HepG2 (cell line): ENCODE results near the gene ZDHHC21. TPM values are rescaled to one million over a fixed set of nuclear protein-coding genes. Genes with fewer than 3 reads are reported as not detected.
A peak's percentile ranks its signal among the peaks of the same experiment; 100 is the strongest.

Source experiments
- ATAC-seq: fragments of 200-7000 bp; cut with Tn5 transposase; 3 replicates; pipeline ENCODE4 v1.9.1; 2020; ENCODE audit warnings: mild to moderate bottlenecking, moderate library complexity
- BruUV-seq: library from RNA; stranded (reverse); fragments of 400-500 nt; replicated peaks from 2 replicates; lab custom pipeline; 2021; lab: Mats Ljungman, UMichigan
- CTCF ChIA-PET: fragments of 300-600 bp; formaldehyde crosslinking; extraction: SDS; loops from one replicate; lab custom pipeline; 2021; ENCODE audit warnings: low total read pairs, inconsistent platforms, low intra/inter-chr PET ratio; lab: Yijun Ruan, JAX
- POLR2A ChIA-PET: fragments of 350-600 bp; sonication (Branson Sonifier 250); formaldehyde crosslinking; loops from one replicate; lab custom pipeline; 2020; ENCODE audit warnings: antibody characterized with exemption, inconsistent platforms; lab: Yijun Ruan, JAX
- DNase-seq: peaks from one replicate; pipeline ENCODE4 v3.0.0-alpha.2; 2015; ENCODE audit warnings: low spot score
- FAIRE-seq: peaks from 3 replicates; lab custom pipeline; 2011; peaks lifted over from hg19 to GRCh38; lab: Jason Lieb, UNC
- H2AFZ ChIP-seq: one replicate; pipeline ENCODE4 v1.6.1; 2011; ENCODE audit warnings: low read length, inconsistent platforms
- H3K27ac ChIP-seq: fragments of 300-600 bp; 3 replicates; pipeline ENCODE4 v1.8.0; 2011; ENCODE audit warnings: mixed run types, mild to moderate bottlenecking, mixed read lengths, low read length, inconsistent platforms; ENCODE audit not compliant: insufficient read depth; ENCODE audit errors: extremely low read length
- H3K27me3 ChIP-seq, 2 experiments: fragments of 200-600 bp in 1 of 2; 2 replicates in 1 of 2; 3 replicates in 1 of 2; pipeline versions ENCODE4 v1.6.0 to v1.8.0; 2011; ENCODE audit warnings: low read length in 2 of 2, mild to moderate bottlenecking in 2 of 2, moderate library complexity in 2 of 2, inconsistent platforms in 1 of 2; ENCODE audit not compliant: insufficient read depth in 2 of 2, control insufficient read depth in 1 of 2
- H3K36me3 ChIP-seq, 2 experiments: fragments of 200-600 bp in 1 of 2; replicated peaks in 1 of 2; 2 replicates in 1 of 2; 3 replicates in 1 of 2; pipeline versions ENCODE4 v1.5.1 to v1.8.0; 2011; ENCODE audit warnings: low read length in 2 of 2, inconsistent platforms in 1 of 2; ENCODE audit not compliant: insufficient read depth in 2 of 2, control insufficient read depth in 1 of 2
- H3K4me1 ChIP-seq: 2 replicates; pipeline ENCODE4 v1.5.1; 2012; ENCODE audit warnings: low read length, inconsistent platforms; ENCODE audit not compliant: insufficient read depth
- H3K4me2 ChIP-seq: 2 replicates; pipeline ENCODE4 v1.6.0; 2011; ENCODE audit warnings: low read depth, low read length, inconsistent platforms
- H3K4me3 ChIP-seq, 3 experiments: fragments of 200-600 bp in 1 of 3; sonication (generic), shearing (Covaris generic) in 1 of 3; replicated peaks in 1 of 3; 2 replicates each; pipeline ENCODE4 v1.5.1; 2011 to 2016; ENCODE audit warnings: low read length in 3 of 3, inconsistent platforms in 2 of 3, low read depth in 2 of 3, mild to moderate bottlenecking in 2 of 3, control low read depth in 1 of 3, mixed read lengths in 1 of 3; ENCODE audit not compliant: insufficient read depth in 1 of 3
- H3K79me2 ChIP-seq: one replicate; pipeline ENCODE4 v1.6.1; 2011; ENCODE audit warnings: low read length, inconsistent platforms; ENCODE audit not compliant: insufficient read depth
- H3K9ac ChIP-seq: 2 replicates; pipeline ENCODE4 v1.6.0; 2011; ENCODE audit warnings: mild to moderate bottlenecking, low read depth, low read length, inconsistent platforms; ENCODE audit not compliant: insufficient read depth
- H3K9me3 ChIP-seq: 2 replicates; pipeline ENCODE4 v1.5.1; 2012; ENCODE audit warnings: mild to moderate bottlenecking, low read length
- H4K20me1 ChIP-seq: 2 replicates; pipeline ENCODE4 v1.6.0; 2011; ENCODE audit warnings: inconsistent platforms, mild to moderate bottlenecking, low read length, moderate library complexity; ENCODE audit not compliant: insufficient read depth
- FOXP1 ChIP-seq, 2 experiments: fragments of 450-650 bp in 1 of 2; IDR thresholded peaks; 2 replicates each; pipeline ENCODE4 v1.6.1; 2017 to 2018; ENCODE audit warnings: antibody characterized with exemption in 1 of 2
- HOXA5 ChIP-seq: sonication (generic); formaldehyde crosslinking; IDR thresholded peaks from 2 replicates; pipeline ENCODE4 v1.4.0; 2020; ENCODE audit warnings: missing genetic modification reagents
- KDM5B ChIP-seq: sonication (generic); formaldehyde crosslinking; IDR thresholded peaks from 2 replicates; pipeline ENCODE4 v1.4.0; 2020; ENCODE audit warnings: missing genetic modification reagents, mild to moderate bottlenecking, borderline replicate concordance
- MBNL3 ChIP-seq: fragments of 250-450 bp; sonication (Bioruptor Pico); conservative IDR thresholded peaks from 2 replicates; pipeline ENCODE4 v1.8.0; 2022; ENCODE audit warnings: mild to moderate bottlenecking, inconsistent platforms
- MTA3 ChIP-seq: sonication (generic); formaldehyde crosslinking; IDR thresholded peaks from 2 replicates; pipeline ENCODE4 v1.4.0; 2020; ENCODE audit warnings: missing genetic modification reagents
- PAX8 ChIP-seq: sonication (generic); formaldehyde crosslinking; IDR thresholded peaks from 2 replicates; pipeline ENCODE4 v1.8.0; 2022; ENCODE audit warnings: mild to moderate bottlenecking, missing genetic modification reagents, borderline replicate concordance
- REXO4 ChIP-seq: sonication (generic); formaldehyde crosslinking; IDR thresholded peaks from 2 replicates; pipeline ENCODE4 v1.8.0; 2022; ENCODE audit warnings: missing genetic modification reagents, mild to moderate bottlenecking, borderline replicate concordance
- TSC22D2 ChIP-seq: sonication (generic); formaldehyde crosslinking; IDR thresholded peaks from 2 replicates; pipeline ENCODE4 v1.5.1; 2020; ENCODE audit warnings: missing genetic modification reagents, mild to moderate bottlenecking, borderline replicate concordance
- ZFP62 ChIP-seq: sonication (generic); formaldehyde crosslinking; IDR thresholded peaks from 2 replicates; pipeline ENCODE4 v1.4.0; 2020; ENCODE audit warnings: missing genetic modification reagents
- ZNF263 ChIP-seq: sonication (generic); formaldehyde crosslinking; IDR thresholded peaks from 2 replicates; pipeline ENCODE4 v1.4.0; 2020; ENCODE audit warnings: missing genetic modification reagents
- ZNF317 ChIP-seq: sonication (generic); formaldehyde crosslinking; IDR thresholded peaks from 2 replicates; pipeline ENCODE4 v1.5.0; 2020; ENCODE audit warnings: mild to moderate bottlenecking, missing genetic modification reagents
- ZNF589 ChIP-seq: sonication (generic); formaldehyde crosslinking; conservative IDR thresholded peaks from 2 replicates; pipeline ENCODE4 v1.8.0; 2022; ENCODE audit warnings: mild to moderate bottlenecking, moderate library complexity, missing genetic modification reagents
- ZNF737 ChIP-seq: sonication (generic); formaldehyde crosslinking; IDR thresholded peaks from 2 replicates; pipeline ENCODE4 v1.5.0; 2020; ENCODE audit warnings: missing genetic modification reagents, mild to moderate bottlenecking, borderline replicate concordance
- WGBS: methylation state at CpG from one replicate; pipeline ENCODE4 v1.1.6; 2017; ENCODE audit warnings: low lambda C conversion rate; 5-methylcytosine and 5-hydroxymethylcytosine counted together
- in situ Hi-C: cut with HindIII; loops from 2 replicates; pipeline ENCODE4 v1.10.0; 2017; ENCODE audit warnings: low pct_unique_long_range_greater_than_20kb; ENCODE audit not compliant: extremely low pct_ligation_motif_present
- intact Hi-C: fragments of 100-400 bp; cut with micrococcal nuclease; formaldehyde crosslinking; loops from one replicate; pipeline ENCODE4 v1.10.0; 2022; ENCODE audit not compliant: unreplicated experiment
- polyA plus RNA-seq, 8 experiments: library from polyadenylated mRNA; depleted of rRNA in 3 of 8; stranded (reverse) in 7 of 8; unstranded in 1 of 8; fragments of >200 nt; fragmentation: Illumina TruSeq in 4 of 8; extraction: Trizol in 4 of 8; gene quantifications; 2 replicates each; pipeline versions ENCODE4 v1.2.1 to v1.2.3, GENCODE V29; 2011 to 2016; ENCODE audit warnings: low read depth in 4 of 8, missing spikeins in 1 of 8, mixed read lengths in 1 of 8; ENCODE audit not compliant: insufficient read depth in 1 of 8
- total RNA-seq, 5 experiments: library from RNA; depleted of rRNA; stranded (reverse); fragments of >200 nt; fragmentation: Illumina TruSeq; extraction: Trizol; gene quantifications; 2 replicates each; pipeline ENCODE4 v1.2.3, GENCODE V29; 2016; ENCODE audit warnings: low read depth in 1 of 5
- TF ChIP-seq, protein P1 (sequence below): sonication (generic); formaldehyde crosslinking; IDR thresholded peaks from 2 replicates; pipeline ENCODE4 v1.5.1; 2020; ENCODE audit warnings: missing genetic modification reagents, mild to moderate bottlenecking, borderline replicate concordance
- TF ChIP-seq, protein P2 (sequence below): sonication (generic); formaldehyde crosslinking; conservative IDR thresholded peaks from 2 replicates; pipeline ENCODE4 v1.8.0; 2022; ENCODE audit warnings: missing genetic modification reagents

Gene ZDHHC21
- total and polyA plus RNA-seq, 2 of the 13 experiments (the other 11 are each of a cell fraction or from before 2014, with no cell fraction given): 2.4 to 3.7 TPM

DNA sequence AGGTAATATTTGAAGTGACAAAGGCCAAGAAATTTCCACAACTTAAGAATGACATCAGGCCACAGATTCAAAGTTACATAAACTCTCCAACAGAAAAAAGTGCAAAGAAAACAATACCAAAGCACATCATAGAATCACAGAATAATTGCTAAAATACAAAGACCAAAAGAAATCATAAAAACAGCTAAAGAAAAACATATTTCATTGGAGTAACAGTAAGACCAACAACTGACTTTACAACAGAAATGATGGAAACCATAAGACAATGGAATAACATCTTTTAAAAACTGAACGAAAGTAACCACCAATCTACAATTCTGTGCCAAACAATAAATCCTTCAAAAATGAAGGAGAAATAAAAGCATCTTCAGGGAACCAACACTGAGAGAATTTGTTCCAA lies 38.3 kb downstream of the ZDHHC21 start:
- Histone ChIP-seq H3K79me2 (no peaks in the 10 kb centered on the region), H3K4me3 (no peak overlapping the region), H3K36me3 (no peaks in the 10 kb centered on the region), H3K9me3 (peaks cover 23% of the 10 kb centered on the region), H3K9ac (no peak overlapping the region), H3K4me1 (no peaks in the 10 kb centered on the region), H3K27ac (no peak overlapping the region), H2AFZ (no peak overlapping the region), H3K4me2 (no peak overlapping the region), H3K27me3 (no peaks in the 10 kb centered on the region), H4K20me1 (no peaks in the 10 kb centered on the region)
- no TSS peak for BruUV-seq
- 93% methylated on average over 1 of the region's 1 CpG for WGBS
- no peak for DNase-seq
- CTCF ChIA-PET: no interaction called here
- in situ Hi-C loops: loop anchor here (10.0 kb wide), 1 partner anchor 190 kb away; no protein-coding TSS in a partner anchor
- POLR2A ChIA-PET: no interaction called here
- no peak for FAIRE-seq
- ATAC-seq: no peak
- TF ChIP-seq ZNF317 (peak; percentile 100), FOXP1 (IDR thresholded peaks at IDR 0.05) (no peak), FOXP1 (CRISPR knock-in tag; IDR thresholded peaks at IDR 0.05) (no peak)
- intact Hi-C loops: no loop called here

DNA sequence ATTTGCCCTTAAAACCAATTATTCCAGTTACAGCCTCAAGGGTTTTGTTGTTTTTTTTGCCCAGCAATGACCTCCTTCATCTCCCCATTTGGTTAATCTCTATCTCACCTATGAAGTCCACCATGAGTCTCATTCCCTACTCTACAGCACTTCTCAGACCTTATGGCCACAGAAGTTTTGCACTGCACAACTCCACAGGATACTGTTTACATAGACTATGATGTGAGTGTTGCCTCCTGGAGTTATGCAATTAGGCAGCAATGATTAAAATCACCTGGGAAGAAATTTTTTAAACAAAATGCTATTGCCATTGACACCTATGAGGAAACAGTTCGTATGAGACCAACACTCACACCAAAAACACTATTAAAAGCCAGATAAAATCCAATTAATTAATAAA lies 39.7 kb downstream of the ZDHHC21 start:
- no peak overlapping the region for H2AFZ ChIP-seq
- no peak overlapping the region for H3K27ac ChIP-seq
- no peak overlapping the region for H3K9ac ChIP-seq
- CTCF ChIA-PET: interaction anchor here (2.2 kb wide), 1 partner anchor 188 kb away, joined by 9 read pairs; no protein-coding TSS in a partner anchor
- POLR2A ChIA-PET: no interaction called here
- FAIRE-seq (no peak), DNase-seq (no peak), ATAC-seq (no peak)
- H4K20me1 ChIP-seq: no peaks in the 10 kb centered on the region
- 74% methylated on average over 1 of the region's 1 CpG for WGBS
- H3K4me2 ChIP-seq: no peak overlapping the region
- in situ Hi-C loops: loop anchor here (10.0 kb wide), 1 partner anchor 189 kb away; no protein-coding TSS in a partner anchor
- H3K36me3 ChIP-seq: no peaks in the 10 kb centered on the region
- intact Hi-C loops: loop anchor here (2.0 kb wide), 2 partner anchors 189 to 211 kb away; no protein-coding TSS in a partner anchor
- no peaks in the 10 kb centered on the region for H3K27me3 ChIP-seq
- H3K4me3 ChIP-seq: no peak overlapping the region
- BruUV-seq: no TSS peak
- H3K4me1 ChIP-seq: no peaks in the 10 kb centered on the region
- peaks cover 23% of the 10 kb centered on the region for H3K9me3 ChIP-seq
- no peaks in the 10 kb centered on the region for H3K79me2 ChIP-seq
- TF ChIP-seq PAX8 (CRISPR knock-in tag) (no peak), KDM5B (no peak), ZFP62 (no peak), MBNL3 (CRISPR knock-in tag) (no peak), REXO4 (no peak), TSC22D2 (CRISPR knock-in tag) (no peak), HOXA5 (no peak), ZNF737 (CRISPR knock-in tag) (no peak), ZNF263 (CRISPR knock-in tag) (no peak), ZNF589 (CRISPR knock-in tag) (no peak), MTA3 (no peak)
- TF ChIP-seq, protein P1, sequence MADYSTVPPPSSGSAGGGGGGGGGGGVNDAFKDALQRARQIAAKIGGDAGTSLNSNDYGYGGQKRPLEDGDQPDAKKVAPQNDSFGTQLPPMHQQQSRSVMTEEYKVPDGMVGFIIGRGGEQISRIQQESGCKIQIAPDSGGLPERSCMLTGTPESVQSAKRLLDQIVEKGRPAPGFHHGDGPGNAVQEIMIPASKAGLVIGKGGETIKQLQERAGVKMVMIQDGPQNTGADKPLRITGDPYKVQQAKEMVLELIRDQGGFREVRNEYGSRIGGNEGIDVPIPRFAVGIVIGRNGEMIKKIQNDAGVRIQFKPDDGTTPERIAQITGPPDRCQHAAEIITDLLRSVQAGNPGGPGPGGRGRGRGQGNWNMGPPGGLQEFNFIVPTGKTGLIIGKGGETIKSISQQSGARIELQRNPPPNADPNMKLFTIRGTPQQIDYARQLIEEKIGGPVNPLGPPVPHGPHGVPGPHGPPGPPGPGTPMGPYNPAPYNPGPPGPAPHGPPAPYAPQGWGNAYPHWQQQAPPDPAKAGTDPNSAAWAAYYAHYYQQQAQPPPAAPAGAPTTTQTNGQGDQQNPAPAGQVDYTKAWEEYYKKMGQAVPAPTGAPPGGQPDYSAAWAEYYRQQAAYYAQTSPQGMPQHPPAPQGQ (CRISPR knock-in tag): no peak
- TF ChIP-seq, protein P2, sequence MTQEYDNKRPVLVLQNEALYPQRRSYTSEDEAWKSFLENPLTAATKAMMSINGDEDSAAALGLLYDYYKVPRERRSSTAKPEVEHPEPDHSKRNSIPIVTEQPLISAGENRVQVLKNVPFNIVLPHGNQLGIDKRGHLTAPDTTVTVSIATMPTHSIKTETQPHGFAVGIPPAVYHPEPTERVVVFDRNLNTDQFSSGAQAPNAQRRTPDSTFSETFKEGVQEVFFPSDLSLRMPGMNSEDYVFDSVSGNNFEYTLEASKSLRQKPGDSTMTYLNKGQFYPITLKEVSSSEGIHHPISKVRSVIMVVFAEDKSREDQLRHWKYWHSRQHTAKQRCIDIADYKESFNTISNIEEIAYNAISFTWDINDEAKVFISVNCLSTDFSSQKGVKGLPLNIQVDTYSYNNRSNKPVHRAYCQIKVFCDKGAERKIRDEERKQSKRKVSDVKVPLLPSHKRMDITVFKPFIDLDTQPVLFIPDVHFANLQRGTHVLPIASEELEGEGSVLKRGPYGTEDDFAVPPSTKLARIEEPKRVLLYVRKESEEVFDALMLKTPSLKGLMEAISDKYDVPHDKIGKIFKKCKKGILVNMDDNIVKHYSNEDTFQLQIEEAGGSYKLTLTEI (CRISPR knock-in tag): no peak
